ENCODE data around the gene MRPS12.

GRCh38 chr19:38907670-38908069, 23.1 kb upstream of the MRPS12 start:
- TF ChIP-seq PBX3 (CRISPR knock-in tag; IDR thresholded peaks at IDR 0.05; ENCODE audit: borderline replicate concordance) (no peak), ZNF569 (CRISPR knock-in tag; IDR thresholded peaks at IDR 0.05; ENCODE audit: borderline replicate concordance) (no peak), ZNF136 (CRISPR knock-in tag; IDR thresholded peaks at IDR 0.05; ENCODE audit: low read depth) (no peak), ZHX1 (CRISPR knock-in tag; IDR thresholded peaks at IDR 0.05; ENCODE audit: low read depth) (no peak), RFX5 (IDR thresholded peaks at IDR 0.05; ENCODE audit: low read depth, low read length) (no peak), ZNF407 (CRISPR knock-in tag; IDR thresholded peaks at IDR 0.05; ENCODE audit: not compliant biosample characterization) (no peak), ZKSCAN1 (IDR thresholded peaks at IDR 0.05; ENCODE audit: low read length) (no peak), ASH2L (IDR thresholded peaks at IDR 0.05; ENCODE audit: insufficient read length, low read depth, low read length) (no peak), KLF9 (CRISPR knock-in tag; IDR thresholded peaks at IDR 0.05; ENCODE audit: low read depth) (no peak), POLR2G (IDR thresholded peaks at IDR 0.05; ENCODE audit: low read depth, low read length) (no peak), PREB (CRISPR knock-in tag; IDR thresholded peaks at IDR 0.05) (no peak)
